Measurements from ENCODE around the gene DMXL1.

DNA sequence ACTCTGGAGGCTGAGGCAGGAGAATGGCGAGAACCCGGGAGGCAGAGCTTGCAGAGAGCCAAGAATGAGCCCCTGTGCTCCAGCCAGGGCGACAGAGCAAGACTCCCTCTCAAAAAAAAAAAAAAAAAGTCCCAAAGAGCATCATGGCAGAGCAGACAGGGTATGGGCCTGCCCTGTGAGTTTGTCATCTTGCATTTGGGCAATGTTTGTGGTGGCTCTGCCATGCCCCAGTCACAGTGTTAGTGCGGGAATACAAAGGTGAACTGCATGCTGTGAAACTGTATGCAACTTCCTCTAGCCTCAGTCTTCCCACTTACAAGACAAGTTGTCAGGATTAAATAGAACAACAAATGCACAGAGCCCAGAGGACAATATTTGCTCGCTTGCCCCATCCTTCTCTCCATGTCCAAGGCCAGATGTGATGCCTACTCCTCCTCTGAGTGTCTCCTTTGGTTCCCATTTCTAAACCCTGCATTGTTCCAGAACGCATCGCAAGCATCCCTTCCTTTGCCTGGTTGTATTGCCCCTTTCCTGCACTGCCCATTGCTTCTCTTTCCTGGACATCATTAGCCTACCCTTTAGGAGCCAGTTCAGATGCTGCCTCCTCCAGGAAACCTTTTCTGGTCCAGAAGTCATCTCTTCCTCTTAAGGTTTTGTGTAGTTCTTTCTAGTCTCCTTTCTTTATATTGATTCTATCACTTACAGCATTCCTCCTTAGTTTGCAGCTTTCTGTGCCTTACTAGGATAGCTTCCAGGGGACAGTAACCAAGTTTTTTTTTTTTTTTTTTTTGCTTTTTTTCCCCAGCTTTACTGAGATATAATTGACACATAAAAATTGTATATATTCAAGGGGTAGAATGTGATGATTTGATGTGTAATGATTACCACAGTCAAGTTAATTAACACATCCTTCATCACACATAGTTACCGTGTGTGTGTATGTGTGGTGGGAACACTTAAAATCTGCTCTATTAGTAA, 215.9 kb downstream of the DMXL1 start:
- TF ChIP-seq POLR2A (IDR thresholded peaks at IDR 0.05; ENCODE audit: low read length) (no peak), GATA1 (IDR thresholded peaks at IDR 0.05; ENCODE audit: low read depth, low read length) (no peak)

Data from erythroblast (primary cell).